Prostate gland (tissue), 2 donors: ENCODE data around the gene ELAVL2. TPM values are rescaled to one million over a fixed set of nuclear protein-coding genes. Genes with fewer than 3 reads are reported as not detected.

Experiments used
- DNase-seq: peaks from one replicate; pipeline ENCODE4 v3.0.0-alpha.2; 2019; ENCODE audit warnings: low spot score
- H3K27ac ChIP-seq, 2 donors: fragments of 200-600 bp; sonication (generic); 2 replicates each; pipeline ENCODE4 v1.5.1; 2017 to 2019
- H3K27me3 ChIP-seq: fragments of 200-600 bp; sonication (generic); replicated peaks from 2 replicates; pipeline ENCODE4 v1.5.1; 2019; ENCODE audit not compliant: insufficient read depth
- H3K36me3 ChIP-seq, 2 donors: fragments of 200-600 bp; sonication (generic); 1 replicate in 1 of 2; 2 replicates in 1 of 2; pipeline versions ENCODE4 v1.5.1 to v1.8.1; 2017 to 2019
- H3K4me1 ChIP-seq: fragments of 200-600 bp; sonication (generic); replicated peaks from 2 replicates; pipeline ENCODE4 v1.5.1; 2019
- H3K4me3 ChIP-seq, 2 donors: fragments of 200-600 bp; sonication (generic); 2 replicates each; pipeline ENCODE4 v1.5.1; 2017 to 2019
- H3K9me3 ChIP-seq: fragments of 200-600 bp; sonication (generic); 2 replicates; pipeline ENCODE4 v1.5.1; 2017
- CTCF ChIP-seq, 4 experiments: fragments of 200-600 bp in 2 of 4; fragments of 450-650 bp in 2 of 4; sonication (generic) in 2 of 4; IDR thresholded peaks; 1 replicate in 3 of 4; 2 replicates in 1 of 4; pipeline ENCODE4 v1.5.1; 2016 to 2019; ENCODE audit warnings: antibody characterized with exemption in 4 of 4, mild to moderate bottlenecking in 2 of 4, moderate library complexity in 2 of 4
- POLR2A ChIP-seq: fragments of 450-650 bp; IDR thresholded peaks from one replicate; pipeline ENCODE4 v1.6.1; 2016; ENCODE audit warnings: antibody characterized with exemption, mild to moderate bottlenecking
- POLR2AphosphoS5 ChIP-seq: sonication (generic); formaldehyde crosslinking; IDR thresholded peaks from one replicate; pipeline ENCODE4 v1.6.1; 2017; ENCODE audit warnings: antibody characterized with exemption
- WGBS: methylation state at CpG from one replicate; pipeline ENCODE4 v1.1.5; 2018; 5-methylcytosine and 5-hydroxymethylcytosine counted together
- intact Hi-C: fragments of 100-400 bp; cut with DNase I; formaldehyde crosslinking; loops from one replicate; pipeline ENCODE4 v1.14.2; 2022
- total RNA-seq, 2 donors: library from RNA; depleted of rRNA; stranded (reverse); fragments of >200 nt; gene quantifications; one replicate each; pipeline ENCODE4 v1.1.0, GENCODE V29; 2016

ELAVL2 gene
- total RNA-seq, 2 donors from 2014 or later = 0.55 to 43.1 TPM

GRCh38 chr9:23731353-23731752 is 94.7 kb downstream of the ELAVL2 start:
- H3K4me3 ChIP-seq = no peak overlapping the region
- H3K9me3 ChIP-seq = no peaks in the 10 kb centered on the region
- no peaks in the 10 kb centered on the region for H3K36me3 ChIP-seq
- no peak for DNase-seq
- no peaks in the 10 kb centered on the region for H3K4me1 ChIP-seq
- intact Hi-C loops = no loop called here
- 24% methylated on average over 3 of the region's 3 CpGs for WGBS
- H3K27me3 ChIP-seq = no peaks in the 10 kb centered on the region
- no peak overlapping the region for H3K27ac ChIP-seq
- TF ChIP-seq POLR2A (no peak), POLR2AphosphoS5 (no peak), CTCF (IDR thresholded peaks at IDR 0.05) (no peak)

GRCh38 chr9:23730364-23730763 is 95.7 kb downstream of the ELAVL2 start:
- Histone ChIP-seq H3K36me3 (no peaks in the 10 kb centered on the region), H3K27me3 (no peaks in the 10 kb centered on the region), H3K9me3 (no peaks in the 10 kb centered on the region), H3K4me1 (no peaks in the 10 kb centered on the region), H3K4me3 (no peak overlapping the region), H3K27ac (no peak overlapping the region)
- TF ChIP-seq CTCF (IDR thresholded peaks at IDR 0.05) = no peak
- TF ChIP-seq POLR2A = no peak
- 19% methylated on average over 2 of the region's 2 CpGs for whole genome bisulfite sequencing
- intact Hi-C loops = no loop called here
- no peak for DNase-seq

- Histone ChIP-seq H3K9me3 (no peaks in the 10 kb centered on the region), H3K27ac (no peak overlapping the region), H3K4me3 (no peak overlapping the region), H3K27me3 (no peaks in the 10 kb centered on the region), H3K4me1 (no peaks in the 10 kb centered on the region), H3K36me3 (no peaks in the 10 kb centered on the region)
- 81% methylated on average over 2 of the region's 2 CpGs for WGBS
- DNase-seq = no peak
- TF ChIP-seq POLR2AphosphoS5 (no peak), POLR2A (no peak), CTCF (IDR thresholded peaks at IDR 0.05) (no peak)
- intact Hi-C loops = no loop called here
Observed at GRCh38 chr9:23728736-23729135, 97.3 kb downstream of the ELAVL2 start.

- H3K36me3 ChIP-seq = no peaks in the 10 kb centered on the region
- H3K9me3 ChIP-seq = no peaks in the 10 kb centered on the region
Observed at GRCh38 chr9:23725279-23725946, 100.6 kb downstream of the ELAVL2 start.

More at GRCh38 chr9:23725279-23725946, 100.6 kb downstream of the ELAVL2 start:
- no peak for DNase-seq
- WGBS = 39% methylated on average over 6 of the region's 6 CpGs
- intact Hi-C loops = no loop called here
- H3K4me1 ChIP-seq = no peaks in the 10 kb centered on the region
- TF ChIP-seq POLR2AphosphoS5 (no peak), POLR2A (no peak), CTCF (IDR thresholded peaks at IDR 0.05) (no peak)
- no peak overlapping the region for H3K4me3 ChIP-seq
- no peak overlapping the region for H3K27ac ChIP-seq
- no peaks in the 10 kb centered on the region for H3K27me3 ChIP-seq
